Stimulated activated CD4-positive, alpha-beta T cell treated with anti-CD3 and anti-CD28 coated beads, TNF-alpha, amount 100 ng/mL, for 4 hours (primary cell): ENCODE results near the gene C9orf40.

Source experiments
- DNase-seq, 3 experiments: peaks; one replicate each; pipeline ENCODE4 v3.0.0-alpha.2; 2020; ENCODE audit warnings: low read depth in 3 of 3

C9orf40 gene, protein sequence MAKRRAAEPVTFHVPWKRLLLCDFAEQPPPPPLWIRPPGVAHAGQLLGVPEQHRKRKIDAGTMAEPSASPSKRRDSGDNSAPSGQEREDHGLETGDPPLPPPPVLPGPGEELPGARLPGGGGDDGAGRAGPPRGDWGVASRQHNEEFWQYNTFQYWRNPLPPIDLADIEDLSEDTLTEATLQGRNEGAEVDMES

DNA sequence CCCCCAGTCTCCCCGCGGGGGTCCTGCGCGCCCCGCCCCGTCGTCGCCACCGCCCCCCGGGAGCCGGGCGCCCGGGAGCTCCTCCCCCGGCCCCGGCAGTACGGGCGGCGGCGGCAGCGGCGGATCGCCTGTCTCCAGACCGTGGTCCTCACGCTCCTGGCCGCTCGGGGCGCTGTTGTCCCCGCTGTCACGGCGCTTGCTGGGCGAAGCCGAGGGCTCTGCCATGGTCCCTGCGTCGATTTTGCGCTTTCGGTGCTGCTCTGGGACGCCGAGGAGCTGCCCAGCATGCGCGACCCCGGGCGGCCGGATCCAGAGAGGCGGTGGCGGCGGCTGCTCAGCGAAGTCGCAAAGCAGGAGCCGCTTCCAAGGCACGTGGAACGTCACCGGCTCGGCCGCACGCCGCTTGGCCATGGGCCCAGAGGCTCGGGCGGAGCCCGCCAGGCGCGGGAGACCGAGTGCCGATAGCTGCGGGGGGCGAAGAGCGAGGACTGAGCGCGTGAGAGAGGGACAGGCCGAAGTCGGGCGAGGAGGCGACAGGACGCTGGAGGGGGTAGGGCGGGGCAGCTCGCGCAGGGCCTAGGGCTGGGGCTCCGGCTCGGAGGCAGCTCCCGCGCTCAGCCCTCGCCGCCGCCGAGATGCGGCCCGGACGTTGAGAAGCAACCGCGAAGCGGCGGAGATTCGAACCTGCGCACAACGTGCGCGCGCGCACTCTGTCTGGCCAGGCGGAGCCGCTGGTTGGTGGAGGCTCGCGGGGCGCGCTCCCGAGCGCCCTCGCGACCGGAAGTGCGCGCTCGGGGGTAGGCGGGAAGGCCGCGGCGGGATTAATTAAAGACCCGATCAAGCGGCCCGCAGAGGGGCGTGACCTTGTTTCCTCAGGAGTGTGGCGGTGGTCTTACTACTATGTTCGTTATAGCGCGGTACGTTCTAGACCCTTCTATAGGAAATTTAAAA lies at the start of gene C9orf40:
TSS of gene C9orf40 (minus strand) at position 712 of the 951 bp plus-strand sequence. CDS start at position 411, 301 bp downstream.
- peak; percentile 83 to 87 (median 84) for DNase-seq

DNA sequence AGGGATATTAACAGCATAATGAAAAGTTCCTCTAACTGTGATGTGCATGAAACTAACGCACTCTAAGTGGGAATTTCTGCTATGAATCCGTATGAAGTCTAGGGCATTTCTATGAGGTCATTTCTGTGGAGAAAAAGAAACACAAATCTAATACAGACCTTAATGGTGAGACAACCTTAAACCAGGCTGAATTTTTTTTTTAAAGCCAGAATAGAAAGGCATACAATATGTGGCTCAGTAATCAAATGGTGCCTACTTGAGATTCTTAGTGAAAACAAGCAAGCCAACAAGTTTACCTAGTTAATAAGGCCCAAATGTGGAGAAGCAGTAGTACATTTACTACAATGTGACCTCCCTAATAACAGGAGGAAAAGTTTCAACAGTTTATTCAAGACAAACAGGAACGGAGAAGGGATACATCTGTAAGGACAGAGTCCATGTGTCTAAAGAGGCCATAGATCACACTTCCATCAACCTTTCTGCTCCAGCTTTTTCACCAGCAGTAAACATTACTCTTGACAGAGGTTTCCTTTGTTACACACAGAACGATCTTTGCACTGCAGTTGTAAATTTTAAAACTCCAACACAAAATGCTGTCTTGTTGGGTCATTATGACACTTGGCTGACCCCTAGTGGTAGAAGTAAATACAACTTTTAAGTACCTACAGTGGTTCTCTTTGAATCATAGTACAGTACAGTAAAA lies 49.2 kb upstream of the C9orf40 start:
- DNase-seq = no peak

DNA sequence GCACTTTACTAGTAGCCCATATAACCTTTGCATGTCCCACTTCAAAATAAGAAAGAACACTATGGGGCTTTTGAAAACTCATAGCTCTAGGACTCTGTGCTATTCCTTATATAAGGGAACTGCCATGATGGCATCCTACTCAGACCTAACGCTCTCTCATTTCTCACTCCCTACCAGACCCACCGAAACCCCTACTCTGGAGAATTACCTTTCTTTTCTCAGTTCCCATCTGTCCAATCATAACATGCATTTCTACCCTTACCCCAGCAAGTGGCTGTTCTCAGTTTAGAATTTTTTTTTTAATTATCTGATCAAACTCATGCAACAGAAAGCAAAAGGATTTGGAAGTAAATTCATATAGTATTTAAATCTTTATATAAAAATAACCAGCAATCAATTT lies 48.1 kb upstream of the C9orf40 start:
- DNase-seq = no peak

DNA sequence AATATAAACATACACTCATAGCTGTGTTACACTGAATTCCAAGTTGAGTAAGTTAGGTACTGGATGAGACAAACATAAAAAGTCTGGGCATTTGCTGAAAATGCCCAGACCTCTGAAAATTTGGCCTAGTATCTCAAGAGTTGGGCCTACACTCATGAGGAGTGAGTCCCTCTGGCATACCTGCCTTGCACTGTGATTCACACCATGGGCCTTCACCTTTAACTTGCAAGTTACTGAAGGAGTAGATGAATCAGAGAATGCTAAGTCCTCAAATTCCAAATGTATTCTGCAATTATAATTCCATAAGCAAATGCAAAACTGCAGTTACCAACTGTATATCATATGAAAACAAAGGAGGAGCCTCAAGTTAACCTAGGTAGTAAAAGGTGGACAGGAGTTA lies 32.3 kb upstream of the C9orf40 start:
- no peak for DNase-seq

DNA sequence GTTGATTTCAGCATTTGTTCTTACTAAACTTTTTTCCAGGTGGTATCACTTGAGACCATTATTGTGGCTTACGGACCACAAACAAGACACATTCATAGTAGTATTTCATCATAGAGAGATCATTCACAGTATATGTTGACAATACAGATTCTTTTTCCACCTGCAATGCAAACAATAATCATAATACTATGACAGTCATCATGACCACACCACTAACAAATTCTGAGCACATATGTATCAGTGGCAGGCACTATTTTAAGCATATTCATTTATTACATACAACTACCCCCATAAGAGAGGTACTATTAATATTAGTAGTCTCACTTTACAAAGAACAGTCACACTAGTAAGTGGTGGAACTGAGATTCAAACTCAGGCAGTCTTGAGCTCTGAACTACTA lies 31.0 kb upstream of the C9orf40 start:
- DNase-seq = no peak

DNA sequence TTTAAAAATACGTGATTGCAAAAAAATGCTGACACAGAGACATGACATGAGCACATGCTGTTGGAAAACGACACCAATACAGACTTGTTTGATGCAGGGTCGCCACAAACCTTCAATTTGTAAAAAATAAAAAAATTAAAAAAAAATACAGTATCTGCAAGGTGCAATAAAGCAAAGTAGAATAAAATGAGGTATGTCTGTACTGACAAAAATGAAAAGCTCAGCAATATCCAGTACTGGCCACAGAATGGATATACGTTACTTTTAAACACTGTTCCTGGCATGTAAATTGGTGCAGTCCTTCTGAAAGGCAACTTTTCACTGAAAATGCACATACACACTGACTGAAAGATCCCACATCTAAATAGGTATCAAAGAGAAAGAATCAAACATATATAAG lies 27.1 kb upstream of the C9orf40 start:
- DNase-seq = no peak

DNA sequence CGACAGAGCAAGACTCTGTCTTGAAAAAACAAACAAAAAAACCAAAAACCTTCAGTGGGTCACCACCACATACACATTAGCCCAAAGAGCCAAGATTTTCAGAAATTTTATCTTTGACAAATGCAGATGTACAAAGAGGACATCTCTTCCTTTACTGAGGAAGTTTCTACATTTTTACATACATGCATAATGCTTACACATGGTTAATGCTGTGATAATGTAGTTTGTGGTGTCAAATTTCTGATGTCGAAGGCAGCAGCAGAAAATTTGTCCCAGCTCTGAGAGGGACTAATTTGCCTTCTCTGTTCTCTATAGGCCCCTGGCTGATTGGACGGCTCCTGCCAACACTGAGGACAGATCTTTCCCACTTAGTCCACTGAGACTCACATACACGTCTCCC lies 24.6 kb upstream of the C9orf40 start:
- DNase-seq = no peak

DNA sequence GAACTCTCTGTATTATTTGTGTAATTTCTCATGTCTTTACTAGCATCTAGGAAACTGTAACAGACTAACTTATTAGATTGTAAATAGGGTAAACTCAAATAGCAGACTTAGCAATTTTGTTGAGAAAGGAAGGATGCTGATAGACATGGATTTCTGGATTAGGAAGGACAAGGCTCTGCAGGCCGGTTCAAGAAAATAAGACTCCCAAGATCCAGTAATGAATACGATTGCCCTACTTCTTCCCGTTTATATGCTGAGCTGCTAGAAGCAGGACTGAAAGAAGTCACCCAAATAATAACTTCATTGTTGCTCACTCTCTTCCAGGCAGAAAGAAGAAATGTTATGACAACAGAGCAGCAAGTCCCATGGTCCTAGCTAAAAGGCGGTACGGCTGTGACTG lies 22.8 kb upstream of the C9orf40 start:
- DNase-seq = no peak

DNA sequence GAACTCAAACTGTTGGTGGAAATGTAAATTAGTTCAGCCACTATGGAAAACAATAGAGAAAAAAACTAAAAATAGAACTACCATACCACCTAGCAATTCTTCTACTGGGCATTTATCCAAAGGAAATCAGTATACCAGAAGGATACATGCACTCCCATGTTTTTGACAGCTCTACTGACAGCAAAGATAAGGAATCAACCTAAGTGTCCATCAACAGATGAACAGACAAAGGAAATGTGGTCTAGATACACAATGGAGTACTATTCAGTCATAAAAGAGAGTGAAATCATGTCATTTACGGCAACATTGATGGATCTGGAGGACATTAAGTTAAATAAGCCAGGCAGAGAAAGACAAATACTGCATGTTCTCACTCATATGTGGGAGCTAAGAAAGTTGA lies 21.8 kb upstream of the C9orf40 start:
- no peak for DNase-seq

DNA sequence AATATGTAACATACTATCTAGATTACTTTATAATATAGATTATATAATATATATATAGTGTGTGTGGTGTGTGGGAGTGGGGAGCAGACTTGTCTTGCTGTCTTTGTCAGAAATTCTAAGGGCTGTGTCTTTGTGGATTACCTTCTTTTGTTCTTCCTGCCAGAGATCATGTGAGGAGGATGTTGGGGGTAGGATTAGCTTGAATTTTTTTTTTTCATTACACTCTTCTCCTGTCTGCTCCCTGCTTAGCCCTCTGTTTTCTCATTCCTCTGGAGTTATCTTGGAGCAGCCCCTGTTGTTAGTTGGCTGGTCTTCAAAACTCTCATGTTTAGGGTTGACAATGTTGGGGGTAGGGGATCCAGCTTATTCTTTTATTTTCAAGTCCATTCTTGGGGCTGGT lies 21.0 kb upstream of the C9orf40 start:
- DNase-seq = no peak

DNA sequence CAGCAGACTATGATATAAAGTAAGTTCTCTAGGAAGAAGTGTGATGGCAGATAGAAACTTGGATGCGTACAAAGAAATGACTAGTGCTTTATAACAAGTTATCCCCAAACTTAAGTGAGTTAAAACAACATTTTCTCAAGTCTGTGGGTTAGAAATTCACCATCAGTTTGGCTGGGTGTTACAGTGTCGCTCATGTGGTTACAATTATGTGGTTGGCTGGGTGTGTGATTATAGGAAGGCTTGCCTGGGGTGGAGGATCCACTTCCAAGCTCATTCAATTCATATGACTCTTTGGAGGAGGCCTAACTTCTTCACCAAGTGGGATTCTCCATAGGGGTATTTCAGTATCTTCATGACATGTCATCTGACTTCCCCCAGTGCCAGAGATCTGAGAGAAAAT lies 10.3 kb upstream of the C9orf40 start:
- no peak for DNase-seq

DNA sequence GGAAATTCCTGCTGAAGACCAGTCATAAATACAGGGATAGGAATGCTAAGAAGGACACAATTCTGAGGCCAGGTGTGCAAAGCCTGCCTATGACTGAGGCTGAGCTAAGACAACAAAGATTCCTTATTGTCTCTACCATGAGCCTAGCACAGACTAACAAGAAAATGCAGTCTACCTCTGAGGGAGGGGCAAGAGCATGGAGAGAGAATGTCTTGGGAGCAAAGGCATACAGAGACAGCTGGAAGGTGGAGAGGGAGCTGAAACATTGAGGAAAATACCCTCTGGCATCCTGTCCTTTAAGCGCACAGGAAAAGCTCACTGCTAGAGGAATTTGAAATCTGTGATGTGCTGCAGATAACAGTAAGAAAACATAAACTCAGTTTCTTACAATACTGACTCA lies 8.8 kb upstream of the C9orf40 start:
- no peak for DNase-seq

DNA sequence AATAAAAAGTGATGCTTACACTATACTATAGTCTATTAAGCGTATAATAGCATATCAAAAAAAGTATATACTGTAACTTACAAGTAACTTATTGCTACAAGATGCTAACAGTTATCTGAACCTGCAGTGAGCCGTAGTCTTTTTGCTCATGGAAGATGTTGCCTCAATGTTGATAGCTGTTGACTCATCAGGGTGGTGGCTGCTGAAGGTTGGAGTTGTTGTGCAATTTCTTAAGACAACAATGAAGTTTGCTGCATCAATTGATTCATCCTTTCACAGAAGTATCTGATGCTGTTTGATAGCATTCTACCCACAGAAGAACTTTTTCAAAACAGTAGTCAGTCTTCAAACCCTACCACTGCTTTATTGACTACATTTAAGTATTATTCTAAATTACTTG lies 7.8 kb upstream of the C9orf40 start:
- DNase-seq = no peak

DNA sequence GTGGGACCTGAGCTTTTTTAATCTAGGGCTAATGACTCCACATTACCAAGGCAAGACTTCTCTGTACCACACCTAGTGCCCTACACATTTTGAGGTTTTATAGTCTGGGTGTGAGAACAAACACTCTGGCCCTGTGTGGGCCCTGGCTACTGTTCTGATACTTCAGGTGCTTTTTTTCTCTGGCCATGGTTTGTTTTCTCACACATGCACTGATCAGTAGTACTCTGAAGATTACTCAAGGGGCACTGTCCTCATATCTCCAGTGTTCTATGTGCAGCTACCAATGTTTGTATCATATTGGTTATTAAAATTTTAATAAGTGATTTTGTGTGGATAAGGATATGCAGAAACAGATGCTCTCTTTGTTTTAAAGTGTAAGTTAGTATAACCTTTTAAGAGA lies 5.9 kb upstream of the C9orf40 start:
- no peak for DNase-seq

DNA sequence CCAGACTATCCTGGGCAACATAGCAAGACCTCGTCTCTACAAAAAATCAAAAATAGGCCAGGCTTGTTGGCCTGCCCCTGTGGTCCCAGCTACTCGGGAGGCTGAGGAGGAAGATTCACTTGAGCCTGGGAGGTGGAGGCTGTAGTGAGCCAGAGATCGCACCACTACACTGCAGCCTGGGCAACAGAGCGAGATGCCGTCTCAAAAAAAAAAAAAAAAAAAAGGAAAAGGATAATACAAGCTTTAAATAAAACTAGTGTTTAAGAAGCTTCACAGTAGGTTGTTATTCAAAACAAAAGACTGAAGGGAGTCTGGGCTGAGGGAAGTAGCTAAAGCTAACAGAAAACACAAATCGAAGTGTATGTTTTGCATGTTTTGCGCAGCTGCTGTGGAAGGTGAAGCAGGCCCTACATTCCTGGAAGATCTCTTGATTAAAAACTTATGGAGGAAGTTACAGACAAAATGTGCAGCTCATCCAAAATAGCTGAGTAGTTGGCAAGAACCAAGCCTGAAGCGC lies 581 bp upstream of the C9orf40 start:
- no peak for DNase-seq

DNA sequence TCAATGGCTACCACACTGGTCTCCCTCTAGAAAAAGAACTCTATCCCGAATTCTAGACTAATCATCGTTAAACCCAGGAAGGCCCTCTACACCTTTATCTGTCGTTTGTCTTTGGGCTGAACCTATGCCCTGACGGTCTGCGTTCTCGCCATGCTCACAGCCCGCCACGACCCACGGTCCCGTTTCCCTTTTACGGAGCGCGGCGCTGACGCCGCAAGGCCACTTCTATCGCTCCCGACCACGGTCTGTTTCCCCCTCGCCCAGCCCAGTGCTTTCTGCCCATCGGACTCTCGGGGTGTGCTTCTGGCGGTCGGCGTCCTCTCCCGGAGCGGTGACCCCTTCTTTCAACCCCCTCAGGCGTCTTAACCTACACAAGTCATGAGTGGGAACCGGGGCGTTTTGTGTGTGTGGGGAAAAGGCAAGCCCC lies 974 bp downstream of the C9orf40 start:
- DNase-seq = peak in 2 of 3 experiments; percentile 23 to 31

DNA sequence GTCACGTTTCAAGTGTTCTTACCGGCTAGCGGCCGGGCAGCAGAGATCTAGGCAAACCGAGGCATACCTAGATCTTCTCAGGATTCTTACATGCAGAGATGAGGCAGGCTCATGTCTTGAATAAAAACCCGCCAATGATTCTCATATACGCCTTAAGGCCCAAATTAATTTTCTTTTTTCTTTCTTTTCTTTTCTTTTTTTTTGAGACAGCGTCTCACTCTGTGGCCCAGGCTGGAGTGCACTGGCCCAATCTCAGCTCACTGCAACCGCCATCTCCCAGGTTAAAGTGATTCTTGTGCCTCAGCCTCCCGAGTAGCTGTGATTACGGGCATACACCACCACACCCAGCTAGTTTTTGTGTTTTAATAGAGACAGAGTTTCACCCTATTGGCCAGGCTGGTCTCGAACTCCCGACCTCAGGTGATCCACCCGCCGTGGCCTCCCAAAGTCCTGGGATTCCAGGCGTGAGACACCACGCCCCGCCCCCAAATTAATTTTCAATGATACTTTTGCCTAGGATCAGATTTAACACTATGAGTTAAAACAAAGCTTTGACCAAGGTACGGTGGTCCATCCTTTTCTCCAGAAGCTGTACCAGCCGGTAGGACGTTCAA lies 1.5 kb downstream of the C9orf40 start:
- DNase-seq = no peak

DNA sequence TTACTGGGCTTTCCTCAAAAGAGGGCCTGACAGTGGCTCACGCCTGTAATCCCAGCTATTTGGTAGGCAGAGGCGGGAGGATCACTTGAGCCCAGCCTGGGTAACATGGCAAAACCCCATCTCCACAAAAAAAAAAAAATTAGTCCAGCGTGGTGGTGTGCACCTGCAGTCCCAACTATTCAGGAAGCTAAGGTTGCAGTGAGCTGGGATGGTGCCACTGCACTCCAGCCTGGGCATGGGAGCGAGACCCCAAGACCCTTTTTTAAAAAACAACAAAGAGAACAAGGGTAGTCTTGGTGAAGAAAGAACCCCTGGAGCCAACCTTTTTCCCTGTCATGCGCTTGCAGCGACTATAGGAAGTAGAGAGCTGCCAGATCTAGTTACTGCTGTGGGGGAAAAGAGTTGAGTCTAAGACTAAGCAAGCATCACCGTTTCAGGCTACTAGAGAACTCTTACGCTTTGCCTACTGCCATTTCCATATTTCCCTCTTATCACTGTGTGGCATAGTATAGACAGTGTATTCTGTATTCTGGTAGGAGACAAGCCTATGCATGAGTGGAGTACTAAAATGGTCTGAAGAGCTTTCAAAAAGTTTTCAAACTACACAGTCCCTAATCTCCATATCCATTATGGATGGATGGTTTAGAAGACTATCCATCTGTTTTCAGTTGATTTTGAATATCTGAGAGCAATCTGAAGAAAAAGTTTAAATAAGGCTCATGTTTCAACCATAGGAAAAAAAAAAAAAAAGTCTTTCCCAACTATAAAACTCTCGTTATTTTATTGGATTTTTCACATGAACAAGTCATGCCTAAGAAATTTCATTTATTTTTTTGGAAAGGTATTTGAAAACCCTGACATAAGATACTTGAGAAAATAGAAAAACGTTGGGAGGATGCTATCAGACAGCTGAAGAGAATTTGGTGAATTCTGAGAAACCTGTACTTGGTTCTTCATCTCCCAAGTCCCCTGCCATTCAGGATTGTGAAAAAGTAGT lies 2.6 kb downstream of the C9orf40 start:
- no peak for DNase-seq

DNA sequence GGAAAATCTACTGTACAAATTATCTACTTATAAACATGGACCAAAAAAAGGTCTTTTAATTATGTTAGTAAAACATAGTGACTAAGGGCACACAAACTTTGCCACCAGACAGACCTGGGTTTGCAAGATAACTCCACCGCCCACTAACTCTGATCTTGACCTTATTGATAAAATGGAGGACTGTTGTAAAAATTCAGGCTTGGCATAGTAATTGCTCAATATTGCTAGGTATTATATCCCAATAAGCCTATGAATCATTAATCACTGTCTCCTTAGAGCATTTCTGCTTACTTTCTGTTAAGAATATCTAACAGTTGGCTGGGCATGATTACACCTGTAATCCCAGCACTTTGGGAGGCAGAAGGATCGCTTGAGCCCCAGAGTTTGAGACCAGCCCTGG lies 3.8 kb downstream of the C9orf40 start:
- DNase-seq = no peak

DNA sequence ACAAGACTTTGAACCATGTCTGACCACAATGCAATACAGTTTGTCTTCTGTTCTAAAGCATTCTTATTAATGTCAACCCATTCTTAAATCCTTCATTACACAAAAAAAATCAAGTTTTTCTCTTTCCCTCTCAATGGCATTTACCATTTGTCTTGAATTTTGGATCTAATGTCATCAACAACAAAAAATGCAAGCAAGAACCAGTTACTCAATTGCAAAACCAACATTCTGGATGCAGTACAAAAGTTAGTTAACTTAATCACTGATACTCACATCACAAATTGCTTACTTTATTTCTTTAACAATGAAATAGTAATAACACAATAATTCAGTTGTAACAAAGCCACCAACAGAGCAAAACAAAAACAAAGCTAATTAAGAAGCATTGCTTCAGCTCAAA lies 6.0 kb downstream of the C9orf40 start:
- DNase-seq = no peak

DNA sequence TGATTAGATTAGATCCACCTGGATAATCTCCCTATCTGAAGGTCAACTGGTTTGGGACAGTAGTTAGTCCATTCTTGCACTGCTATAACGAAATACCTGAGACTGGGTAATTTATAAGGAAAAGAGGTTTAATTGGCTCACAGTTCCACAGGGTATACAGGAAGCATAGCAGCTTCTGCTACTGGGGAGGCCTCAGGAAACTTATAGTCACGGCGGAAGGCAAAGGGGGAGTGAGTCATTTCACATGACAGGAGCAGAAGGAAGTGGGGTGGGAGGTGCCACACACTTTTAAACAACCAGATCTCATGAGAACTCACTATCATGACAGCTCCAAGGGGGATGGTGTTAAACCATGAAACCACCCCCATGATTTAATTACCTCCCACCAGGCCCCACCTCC lies 9.9 kb downstream of the C9orf40 start:
- peak; percentile 3 to 13 (median 6) for DNase-seq
